ENCODE data around the gene ATP6V0A1. TPM values are rescaled to one million over a fixed set of nuclear protein-coding genes. Genes with fewer than 3 reads are reported as not detected.
A peak's percentile ranks its signal among the peaks of the same experiment; 100 is the strongest.

ATP6V0A1 gene
- total RNA-seq, 1 donor from 2014 or later: 103 TPM

GRCh38 chr17:42514279-42514678 lies 55.6 kb downstream of the ATP6V0A1 start:
- no peak overlapping the region for H3K4me3 Mint-ChIP-seq (ENCODE audit: unreplicated experiment)
- peaks cover 47% of the 10 kb centered on the region for H3K36me3 Mint-ChIP-seq (ENCODE audit: low read depth, unreplicated experiment)
- H3K27ac Mint-ChIP-seq (ENCODE audit: unreplicated experiment): no peak overlapping the region
- no peak for DNase-seq (ENCODE audit: low spot score)
- no peak for TF ChIP-seq CTCF (IDR thresholded peaks at IDR 0.05; ENCODE audit: unreplicated experiment)
- H3K4me1 Mint-ChIP-seq (ENCODE audit: unreplicated experiment): peaks cover 36% of the 10 kb centered on the region
- peaks cover 13% of the 10 kb centered on the region for H3K27me3 Mint-ChIP-seq (ENCODE audit: unreplicated experiment)
- no peaks in the 10 kb centered on the region for H3K9me3 Mint-ChIP-seq (ENCODE audit: unreplicated experiment)

GRCh38 chr17:42514867-42515266 lies 56.2 kb downstream of the ATP6V0A1 start:
- peak overlapping the region; percentile 67 for H3K27ac Mint-ChIP-seq (ENCODE audit: unreplicated experiment)
- peaks cover 42% of the 10 kb centered on the region for H3K4me1 Mint-ChIP-seq (ENCODE audit: unreplicated experiment)
- no peak overlapping the region for H3K4me3 Mint-ChIP-seq (ENCODE audit: unreplicated experiment)
- no peak for DNase-seq (ENCODE audit: low spot score)
- H3K9me3 Mint-ChIP-seq (ENCODE audit: unreplicated experiment): no peaks in the 10 kb centered on the region
- peaks cover 42% of the 10 kb centered on the region for H3K36me3 Mint-ChIP-seq (ENCODE audit: low read depth, unreplicated experiment)
- TF ChIP-seq CTCF (IDR thresholded peaks at IDR 0.05; ENCODE audit: unreplicated experiment): no peak
- H3K27me3 Mint-ChIP-seq (ENCODE audit: unreplicated experiment): peaks cover 16% of the 10 kb centered on the region

GRCh38 chr17:42517516-42517915 lies 58.8 kb downstream of the ATP6V0A1 start:
- Mint-ChIP-seq H3K27ac (ENCODE audit: unreplicated experiment) (peak overlapping the region; percentile 99), H3K4me3 (ENCODE audit: unreplicated experiment) (peak overlapping the region; percentile 60), H3K36me3 (ENCODE audit: low read depth, unreplicated experiment) (peaks cover 36% of the 10 kb centered on the region), H3K27me3 (ENCODE audit: unreplicated experiment) (peaks cover 14% of the 10 kb centered on the region), H3K9me3 (ENCODE audit: unreplicated experiment) (no peaks in the 10 kb centered on the region), H3K4me1 (ENCODE audit: unreplicated experiment) (peaks cover 65% of the 10 kb centered on the region)
- DNase-seq (ENCODE audit: low spot score): peak; percentile 85
- TF ChIP-seq CTCF (IDR thresholded peaks at IDR 0.05; ENCODE audit: unreplicated experiment): peak; percentile 94

GRCh38 chr17:42518046-42518754 lies 59.5 kb downstream of the ATP6V0A1 start:
- Mint-ChIP-seq H3K4me3 (ENCODE audit: unreplicated experiment) (peak overlapping the region; percentile 60), H3K27me3 (ENCODE audit: unreplicated experiment) (peaks cover 14% of the 10 kb centered on the region), H3K27ac (ENCODE audit: unreplicated experiment) (peak overlapping the region; percentile 99), H3K4me1 (ENCODE audit: unreplicated experiment) (peaks cover 67% of the 10 kb centered on the region), H3K36me3 (ENCODE audit: low read depth, unreplicated experiment) (peaks cover 35% of the 10 kb centered on the region), H3K9me3 (ENCODE audit: unreplicated experiment) (no peaks in the 10 kb centered on the region)
- no peak for DNase-seq (ENCODE audit: low spot score)
- no peak for TF ChIP-seq CTCF (IDR thresholded peaks at IDR 0.05; ENCODE audit: unreplicated experiment)

GRCh38 chr17:42518755-42519545 lies 60.3 kb downstream of the ATP6V0A1 start:
- TF ChIP-seq CTCF (IDR thresholded peaks at IDR 0.05; ENCODE audit: unreplicated experiment): no peak
- peaks cover 34% of the 10 kb centered on the region for H3K36me3 Mint-ChIP-seq (ENCODE audit: low read depth, unreplicated experiment)
- H3K27ac Mint-ChIP-seq (ENCODE audit: unreplicated experiment): peak overlapping the region; percentile 99
- H3K4me1 Mint-ChIP-seq (ENCODE audit: unreplicated experiment): peaks cover 69% of the 10 kb centered on the region
- H3K9me3 Mint-ChIP-seq (ENCODE audit: unreplicated experiment): no peaks in the 10 kb centered on the region
- H3K4me3 Mint-ChIP-seq (ENCODE audit: unreplicated experiment): peak overlapping the region; percentile 73
- DNase-seq (ENCODE audit: low spot score): no peak
- H3K27me3 Mint-ChIP-seq (ENCODE audit: unreplicated experiment): peaks cover 14% of the 10 kb centered on the region
